ENCODE results near the gene MPST.

Gene MPST

DNA sequence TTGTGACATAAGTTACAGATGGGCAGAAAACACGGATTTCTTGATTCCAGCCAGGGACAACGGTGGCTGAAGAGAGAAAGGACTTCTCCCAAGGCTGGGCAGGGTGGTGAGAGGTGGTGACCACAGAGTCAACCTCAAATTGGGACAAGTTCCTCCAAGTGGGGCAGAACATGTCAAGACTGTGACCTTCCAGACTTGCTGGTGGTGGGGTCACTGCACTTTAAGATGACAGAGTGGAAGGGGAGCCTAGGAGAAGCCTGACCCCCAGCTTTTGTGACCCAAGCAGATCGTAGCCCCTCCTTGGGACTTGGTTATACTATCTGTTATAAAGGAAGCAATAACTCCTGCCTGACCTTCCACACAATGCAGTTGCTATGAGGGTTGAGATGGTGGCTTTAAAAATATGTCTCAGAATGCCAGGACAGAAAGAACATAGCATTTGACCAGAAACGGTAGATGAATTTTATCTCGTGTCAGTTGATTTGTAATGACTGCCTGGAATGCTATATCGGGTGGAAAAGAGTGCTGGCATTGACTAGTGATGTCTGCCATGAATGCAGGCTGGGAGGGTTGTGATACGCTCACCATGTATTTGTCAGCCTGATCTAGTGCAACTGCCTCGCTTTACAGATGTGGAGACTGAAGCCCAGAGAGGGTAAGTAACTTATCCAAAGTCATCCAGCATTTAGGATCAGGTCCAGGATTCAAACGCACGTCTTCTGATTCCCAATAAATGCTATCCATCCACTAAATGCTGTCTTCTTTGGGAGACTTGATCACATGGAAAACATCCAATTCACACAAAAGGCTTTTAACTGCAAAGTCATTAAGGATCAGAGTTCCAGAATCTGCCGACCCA lies 18.6 kb upstream of the MPST start:
- no peak for DNase-seq (ENCODE audit: low read depth in 2 of 2)

DNA sequence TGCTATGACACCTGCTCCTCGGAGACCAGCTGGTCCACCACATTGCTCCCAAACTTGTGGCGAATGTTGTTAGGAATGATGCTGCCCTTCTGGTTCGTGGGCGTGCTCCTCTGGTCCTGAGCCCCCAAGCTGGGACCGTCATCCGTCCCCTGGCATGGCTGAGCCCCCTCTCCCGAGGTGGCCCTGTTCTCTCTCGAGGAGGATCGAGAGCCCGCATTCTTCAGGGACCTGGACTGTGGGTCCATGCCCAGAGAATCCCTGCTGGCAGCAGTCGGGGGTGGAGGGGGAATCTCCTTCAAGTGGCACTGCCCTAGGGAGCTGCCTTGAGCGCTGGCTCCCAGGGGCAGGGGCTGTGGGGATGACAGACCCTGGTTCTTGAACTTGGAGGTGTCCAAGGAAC lies 17.7 kb upstream of the MPST start:
- no peak for DNase-seq (ENCODE audit: low read depth in 2 of 2)

DNA sequence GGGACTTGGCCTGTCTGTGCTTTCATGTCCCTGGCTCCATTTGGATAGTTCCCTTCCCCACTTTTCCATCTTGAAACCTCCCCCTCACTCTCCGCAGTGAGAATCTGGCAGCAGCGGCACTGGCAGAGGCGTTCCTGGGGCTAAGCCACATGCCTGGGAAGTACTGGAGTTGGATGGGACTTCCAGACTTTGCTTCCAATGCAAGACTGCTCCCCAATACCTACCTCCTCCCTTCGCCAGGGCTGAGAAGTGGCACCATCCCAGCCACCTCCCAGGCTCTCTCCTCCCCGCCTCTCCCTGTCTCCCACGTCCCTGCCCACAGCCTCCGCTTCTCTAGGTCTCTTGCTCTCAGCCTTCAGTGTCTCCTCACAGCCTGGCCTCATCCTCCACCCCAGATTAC lies 16.9 kb upstream of the MPST start:
- DNase-seq (ENCODE audit: low read depth in 2 of 2) = no peak

DNA sequence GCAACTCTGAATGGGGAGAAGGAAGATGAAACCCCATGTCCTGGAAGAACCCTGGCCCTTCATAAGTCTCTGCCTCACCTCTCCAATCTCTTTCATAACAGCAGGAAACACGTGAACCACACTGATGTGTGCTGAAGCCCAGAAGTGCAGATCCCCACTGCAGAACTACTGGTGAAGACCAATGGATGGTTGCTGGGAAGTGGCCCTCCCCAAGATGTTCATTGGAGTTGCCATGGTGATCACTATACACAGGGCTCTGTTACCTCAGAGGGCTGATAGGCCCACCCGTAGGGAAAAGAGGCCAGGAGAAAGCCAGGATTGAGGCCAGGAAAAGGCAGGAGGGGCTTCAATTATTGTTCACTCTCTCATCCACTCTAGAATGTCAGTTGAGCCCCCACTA lies 11.9 kb upstream of the MPST start:
- DNase-seq (ENCODE audit: low read depth in 2 of 2) = no peak

- DNase-seq (ENCODE audit: low read depth in 2 of 2) = no peak
These were observed 11.2 kb upstream of the MPST start for GRCh38 chr22:37008365-37008764.

- DNase-seq (ENCODE audit: low read depth in 2 of 2) = no peak
These were observed 10.1 kb upstream of the MPST start for GRCh38 chr22:37009490-37009889.

- DNase-seq (ENCODE audit: low read depth in 2 of 2) = no peak
These were observed 9.4 kb upstream of the MPST start for GRCh38 chr22:37010174-37010573.

DNA sequence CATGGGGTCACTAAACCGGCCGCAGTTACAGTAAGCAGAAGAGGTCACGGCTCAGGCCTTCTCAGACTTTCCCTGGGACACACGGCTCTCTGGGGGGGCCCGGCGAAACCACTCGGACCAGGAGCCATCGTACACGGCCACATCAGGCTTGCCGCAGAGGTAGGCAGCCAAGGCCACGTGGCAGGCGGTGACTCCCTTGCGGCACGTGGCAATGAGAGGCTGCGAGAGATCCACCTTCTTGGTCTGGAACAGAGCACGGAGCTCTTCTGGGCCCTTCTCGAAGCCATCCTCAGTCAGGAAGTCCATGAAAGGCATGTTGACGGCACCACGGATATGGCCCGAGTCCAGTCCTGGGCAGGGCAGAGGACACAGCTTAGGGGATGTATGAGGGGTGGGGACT lies 8.6 kb upstream of the MPST start:
- no peak for DNase-seq (ENCODE audit: low read depth in 2 of 2)

DNA sequence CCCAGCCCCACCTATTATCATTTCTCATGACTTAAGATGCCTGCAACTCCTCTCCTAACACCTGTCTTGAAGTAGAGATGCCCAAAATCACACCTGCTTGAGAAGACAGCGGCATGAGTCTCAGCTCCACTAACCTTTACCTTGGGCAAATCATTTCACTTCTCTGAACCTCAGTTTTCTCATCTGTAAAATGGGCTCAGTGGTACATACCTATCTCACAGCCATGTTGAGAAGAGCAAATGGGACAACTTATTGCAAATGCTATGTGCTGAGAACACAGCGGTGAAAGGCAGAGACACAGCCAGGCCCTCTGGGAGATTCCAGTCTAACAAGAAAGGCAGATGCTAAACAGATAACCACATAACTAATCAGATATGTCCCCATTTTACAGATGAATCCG lies 8.1 kb upstream of the MPST start:
- DNase-seq (ENCODE audit: low read depth in 2 of 2) = no peak

GRCh38 chr22:37012262-37012904 lies 7.2 kb upstream of the MPST start:
- no peak for DNase-seq (ENCODE audit: low read depth in 2 of 2)

DNA sequence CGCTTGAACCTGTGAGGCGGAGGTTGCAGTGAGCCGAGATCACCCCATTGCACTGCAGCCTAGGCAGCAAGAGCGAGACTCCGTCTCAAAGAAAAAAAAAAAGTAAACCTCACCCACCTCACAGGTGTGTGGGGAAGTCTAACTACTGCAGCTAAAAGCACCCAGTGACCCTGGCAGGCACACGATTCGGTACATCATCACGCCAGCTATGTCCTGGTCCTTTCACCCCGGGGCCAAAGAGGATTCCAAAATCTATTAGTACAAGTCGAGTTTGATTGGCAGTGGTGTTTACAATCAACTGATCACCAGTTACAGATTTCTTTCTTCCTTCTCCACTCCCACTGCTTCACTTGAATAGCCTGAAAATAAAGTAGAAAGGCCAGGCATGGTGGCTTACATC lies 6.6 kb upstream of the MPST start:
- no peak for DNase-seq (ENCODE audit: low read depth in 2 of 2)

DNA sequence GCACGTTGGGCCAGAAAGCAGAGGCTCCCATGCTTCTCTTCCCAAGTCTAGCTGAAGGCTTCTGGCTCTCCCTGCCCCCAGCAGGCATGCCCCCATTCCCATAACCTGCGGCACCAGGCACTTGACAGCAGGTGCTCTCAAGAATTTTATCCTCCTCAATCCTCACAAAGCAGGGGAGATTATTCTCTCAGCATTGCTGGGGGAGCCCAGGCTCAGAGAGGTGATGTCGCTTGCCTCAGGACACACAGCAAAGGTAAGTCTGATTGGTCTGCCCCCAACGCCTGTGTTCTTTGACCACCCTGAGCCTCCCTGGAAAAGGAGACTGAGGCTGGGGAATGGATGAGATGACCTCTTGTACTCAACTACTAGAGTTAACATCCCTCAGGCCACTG lies 5.1 kb upstream of the MPST start:
- DNase-seq (ENCODE audit: low read depth in 2 of 2) = no peak

GRCh38 chr22:37014835-37015586 lies 4.5 kb upstream of the MPST start:
- DNase-seq (ENCODE audit: low read depth in 2 of 2) = no peak

- no peak for DNase-seq (ENCODE audit: low read depth in 2 of 2)
These were observed 4.0 kb upstream of the MPST start for GRCh38 chr22:37015587-37015878.

- DNase-seq (ENCODE audit: low read depth in 2 of 2) = no peak
These were observed 3.2 kb upstream of the MPST start for GRCh38 chr22:37016134-37016910.

- DNase-seq (ENCODE audit: low read depth in 2 of 2) = no peak
These were observed 2.2 kb upstream of the MPST start for GRCh38 chr22:37017356-37017755.

- no peak for DNase-seq (ENCODE audit: low read depth in 2 of 2)
These were observed 1.3 kb upstream of the MPST start for GRCh38 chr22:37018086-37018814.

GRCh38 chr22:37018815-37019308 lies 680 bp upstream of the MPST start:
- DNase-seq (ENCODE audit: low read depth in 2 of 2) = no peak

GRCh38 chr22:37020192-37020479 lies 594 bp downstream of the MPST start:
- no peak for DNase-seq (ENCODE audit: low read depth in 2 of 2)

GRCh38 chr22:37021041-37021440 lies 1.5 kb downstream of the MPST start:
- DNase-seq (ENCODE audit: low read depth in 2 of 2) = no peak

DNA sequence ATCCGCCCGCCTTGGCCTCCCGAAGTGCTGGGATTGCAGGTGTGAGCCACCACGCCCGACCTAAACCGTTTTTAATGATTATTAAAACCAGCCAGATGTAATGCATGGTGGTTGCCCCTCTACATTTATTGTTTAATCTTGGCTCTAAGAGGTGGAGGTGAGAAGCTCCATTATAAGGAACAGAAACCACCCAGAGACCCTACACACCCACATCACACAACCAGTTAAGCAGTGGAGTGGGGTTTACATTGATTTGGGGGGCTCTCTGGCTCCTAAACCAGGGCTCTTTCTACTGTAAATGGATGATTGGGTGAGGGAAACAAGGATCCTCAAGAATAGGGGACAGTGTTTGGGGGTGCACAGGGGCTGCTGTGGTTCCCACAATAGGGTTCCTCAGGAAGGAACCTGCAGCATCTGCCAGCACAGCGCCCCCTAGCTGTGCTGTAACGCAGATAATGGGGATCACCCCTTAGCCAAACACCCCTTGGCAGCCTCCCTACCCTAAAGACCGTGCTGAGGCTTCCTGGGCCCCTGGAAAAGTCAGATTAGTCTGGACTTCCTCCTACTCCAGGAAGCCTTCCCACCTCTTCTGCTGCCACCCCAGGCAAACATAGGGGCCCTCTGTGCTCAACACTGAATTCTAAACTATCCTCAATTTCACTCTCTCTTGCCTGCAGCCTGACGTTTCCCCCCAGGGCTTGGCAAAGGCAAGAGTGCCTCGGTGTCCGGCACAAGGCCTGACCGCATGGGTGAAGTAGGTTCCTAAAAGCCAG lies 2.4 kb downstream of the MPST start:
- no peak for DNase-seq (ENCODE audit: low read depth in 2 of 2)
